KMS-11 (cell line): Measurements from ENCODE around the gene HAUS8.
A peak's percentile ranks its signal among the peaks of the same experiment; 100 is the strongest.

ENCODE experiments used
- H2AFZ ChIP-seq: fragments of 200-600 bp; sonication (generic); 2 replicates; pipeline ENCODE4 v1.6.1; 2016; ENCODE audit warnings: antibody characterized with exemption, mixed run types, low read depth
- H3K27ac ChIP-seq: fragments of 200-600 bp; sonication (generic); 2 replicates; pipeline ENCODE4 v1.6.1; 2016; ENCODE audit warnings: mild to moderate bottlenecking, mixed run types
- H3K27me3 ChIP-seq: fragments of 200-600 bp; sonication (generic); 2 replicates; pipeline ENCODE4 v1.6.1; 2017; ENCODE audit warnings: mild to moderate bottlenecking, low read depth, mixed run types, moderate library complexity; ENCODE audit not compliant: insufficient read depth
- H3K36me3 ChIP-seq: fragments of 200-600 bp; sonication (generic); 2 replicates; pipeline ENCODE4 v1.6.1; 2017; ENCODE audit warnings: mild to moderate bottlenecking, mixed run types; ENCODE audit not compliant: insufficient read depth
- H3K4me1 ChIP-seq: fragments of 200-600 bp; sonication (generic); 2 replicates; pipeline ENCODE4 v1.6.1; 2016; ENCODE audit warnings: mild to moderate bottlenecking, low read depth, mixed run types; ENCODE audit not compliant: poor library complexity, severe bottlenecking
- H3K4me2 ChIP-seq: fragments of 200-600 bp; sonication (generic); 2 replicates; pipeline ENCODE4 v1.7.0; 2016; ENCODE audit warnings: mild to moderate bottlenecking, mixed run types
- H3K4me3 ChIP-seq: fragments of 200-600 bp; sonication (generic); IDR thresholded peaks from 2 replicates; pipeline ENCODE4 v1.6.1; 2017; ENCODE audit warnings: low read depth, low read length, mixed read lengths; ENCODE audit not compliant: insufficient read depth
- H3K79me2 ChIP-seq: fragments of 200-600 bp; sonication (generic); 2 replicates; pipeline ENCODE4 v1.6.1; 2016; ENCODE audit warnings: low read depth, mixed run types; ENCODE audit not compliant: insufficient read depth
- H3K9ac ChIP-seq: fragments of 200-600 bp; sonication (generic); 2 replicates; pipeline ENCODE4 v1.6.1; 2016; ENCODE audit warnings: mild to moderate bottlenecking, mixed run types
- H4K20me1 ChIP-seq: fragments of 200-600 bp; sonication (generic); 2 replicates; pipeline ENCODE4 v1.6.1; 2016; ENCODE audit warnings: mild to moderate bottlenecking, mixed run types; ENCODE audit not compliant: insufficient read depth
- TF ChIP-seq, protein P1 (sequence below): fragments of 200-600 bp; sonication (generic); conservative IDR thresholded peaks from 2 replicates; pipeline ENCODE4 v1.6.1; 2017; ENCODE audit warnings: low read depth, mild to moderate bottlenecking, antibody characterized with exemption, low read length, moderate library complexity, mixed read lengths

Gene HAUS8

DNA sequence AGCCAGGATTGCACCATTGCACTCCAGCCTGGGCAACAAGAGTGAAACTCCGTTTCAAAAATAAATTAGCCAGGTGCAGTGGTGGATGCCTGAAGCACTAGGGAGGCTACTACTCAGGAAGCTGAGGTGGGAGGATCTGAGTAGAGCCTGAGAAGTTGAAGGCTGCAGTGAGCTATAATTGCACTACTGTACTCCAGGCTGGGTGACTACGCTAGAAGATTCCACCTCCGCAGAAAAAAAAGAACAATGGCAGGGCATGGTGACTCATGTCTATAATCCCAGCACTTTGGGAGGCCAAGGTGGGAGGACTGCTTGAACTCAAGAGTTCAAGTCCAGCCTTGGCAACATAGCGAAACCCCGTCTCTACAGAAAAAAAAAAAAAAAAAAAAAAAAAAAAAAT, 20.5 kb downstream of the HAUS8 start:
- Histone ChIP-seq H3K36me3 (no peaks in the 10 kb centered on the region; the same call in 1 of the 2 replicates), H3K27me3 (no peaks in the 10 kb centered on the region), H3K4me1 (no peaks in the 10 kb centered on the region), H3K4me2 (no peak overlapping the region), H3K79me2 (no peaks in the 10 kb centered on the region), H2AFZ (no peak overlapping the region), H3K9ac (no peak overlapping the region), H3K27ac (no peak overlapping the region), H3K4me3 (no peak overlapping the region), H4K20me1 (no peaks in the 10 kb centered on the region)
- TF ChIP-seq, protein P1, sequence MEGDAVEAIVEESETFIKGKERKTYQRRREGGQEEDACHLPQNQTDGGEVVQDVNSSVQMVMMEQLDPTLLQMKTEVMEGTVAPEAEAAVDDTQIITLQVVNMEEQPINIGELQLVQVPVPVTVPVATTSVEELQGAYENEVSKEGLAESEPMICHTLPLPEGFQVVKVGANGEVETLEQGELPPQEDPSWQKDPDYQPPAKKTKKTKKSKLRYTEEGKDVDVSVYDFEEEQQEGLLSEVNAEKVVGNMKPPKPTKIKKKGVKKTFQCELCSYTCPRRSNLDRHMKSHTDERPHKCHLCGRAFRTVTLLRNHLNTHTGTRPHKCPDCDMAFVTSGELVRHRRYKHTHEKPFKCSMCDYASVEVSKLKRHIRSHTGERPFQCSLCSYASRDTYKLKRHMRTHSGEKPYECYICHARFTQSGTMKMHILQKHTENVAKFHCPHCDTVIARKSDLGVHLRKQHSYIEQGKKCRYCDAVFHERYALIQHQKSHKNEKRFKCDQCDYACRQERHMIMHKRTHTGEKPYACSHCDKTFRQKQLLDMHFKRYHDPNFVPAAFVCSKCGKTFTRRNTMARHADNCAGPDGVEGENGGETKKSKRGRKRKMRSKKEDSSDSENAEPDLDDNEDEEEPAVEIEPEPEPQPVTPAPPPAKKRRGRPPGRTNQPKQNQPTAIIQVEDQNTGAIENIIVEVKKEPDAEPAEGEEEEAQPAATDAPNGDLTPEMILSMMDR = no peak

DNA sequence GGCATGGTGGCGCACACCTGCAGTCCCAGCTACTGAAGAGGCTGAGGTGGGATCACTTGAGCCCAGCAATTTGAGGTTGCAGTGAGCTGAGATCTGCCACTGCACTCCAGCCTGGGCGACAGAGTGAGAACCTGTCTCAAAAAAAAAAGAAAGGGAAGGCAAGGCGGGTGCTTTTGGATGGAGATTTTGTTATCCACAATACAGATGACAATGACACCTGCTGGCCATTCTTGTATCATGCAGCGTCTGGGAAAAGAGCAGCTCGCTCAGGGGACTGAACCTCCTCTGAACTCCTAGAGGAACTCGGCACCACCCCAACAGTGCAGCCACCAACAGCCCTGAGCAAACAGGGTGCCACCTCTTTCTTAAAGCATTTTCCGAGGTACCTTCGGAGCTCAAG, 22.8 kb downstream of the HAUS8 start:
- TF ChIP-seq, protein P1 = peak; percentile 70
- Histone ChIP-seq H3K4me2 (no peak overlapping the region), H4K20me1 (no peaks in the 10 kb centered on the region), H3K4me1 (no peaks in the 10 kb centered on the region), H3K9ac (no peak overlapping the region), H3K36me3 (no peaks in the 10 kb centered on the region; the same call in 1 of the 2 replicates), H3K4me3 (no peak overlapping the region), H2AFZ (no peak overlapping the region), H3K27ac (no peak overlapping the region), H3K27me3 (no peaks in the 10 kb centered on the region), H3K79me2 (no peaks in the 10 kb centered on the region)

DNA sequence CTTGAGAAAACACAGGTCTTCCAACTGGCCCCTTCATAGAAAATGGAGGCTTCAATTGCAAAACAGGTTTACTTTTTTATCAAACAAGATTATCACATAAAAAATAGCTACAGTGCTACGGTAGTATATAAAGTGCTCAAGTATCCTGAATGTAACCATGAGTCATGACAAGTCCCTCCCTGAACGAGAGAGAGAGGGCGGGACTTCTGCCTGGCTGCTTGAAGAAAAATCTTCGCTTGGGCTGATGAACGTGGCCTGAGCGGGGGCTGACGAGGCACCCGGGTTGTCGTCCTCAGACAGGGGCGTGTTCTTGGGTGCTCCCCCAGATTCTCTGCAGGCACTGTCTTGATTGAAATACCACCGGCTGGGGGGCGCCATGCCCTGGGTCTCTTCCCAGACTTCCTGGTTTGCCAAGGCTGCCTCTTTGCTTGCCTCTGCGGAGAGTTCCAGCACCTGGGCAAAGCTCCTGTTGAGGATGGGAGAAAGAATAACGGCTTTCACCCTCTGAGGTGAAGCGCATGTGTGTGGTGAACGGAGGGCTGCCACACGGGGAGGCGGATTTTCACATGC, 25.5 kb downstream of the HAUS8 start:
- TF ChIP-seq, protein P1 = no peak
- Histone ChIP-seq H3K4me1 (no peaks in the 10 kb centered on the region), H3K36me3 (no peaks in the 10 kb centered on the region; the same call in 1 of the 2 replicates), H3K4me3 (no peak overlapping the region), H3K4me2 (no peak overlapping the region), H3K79me2 (no peaks in the 10 kb centered on the region), H4K20me1 (no peaks in the 10 kb centered on the region), H3K27me3 (no peaks in the 10 kb centered on the region), H3K27ac (no peak overlapping the region), H2AFZ (no peak overlapping the region), H3K9ac (no peak overlapping the region)

DNA sequence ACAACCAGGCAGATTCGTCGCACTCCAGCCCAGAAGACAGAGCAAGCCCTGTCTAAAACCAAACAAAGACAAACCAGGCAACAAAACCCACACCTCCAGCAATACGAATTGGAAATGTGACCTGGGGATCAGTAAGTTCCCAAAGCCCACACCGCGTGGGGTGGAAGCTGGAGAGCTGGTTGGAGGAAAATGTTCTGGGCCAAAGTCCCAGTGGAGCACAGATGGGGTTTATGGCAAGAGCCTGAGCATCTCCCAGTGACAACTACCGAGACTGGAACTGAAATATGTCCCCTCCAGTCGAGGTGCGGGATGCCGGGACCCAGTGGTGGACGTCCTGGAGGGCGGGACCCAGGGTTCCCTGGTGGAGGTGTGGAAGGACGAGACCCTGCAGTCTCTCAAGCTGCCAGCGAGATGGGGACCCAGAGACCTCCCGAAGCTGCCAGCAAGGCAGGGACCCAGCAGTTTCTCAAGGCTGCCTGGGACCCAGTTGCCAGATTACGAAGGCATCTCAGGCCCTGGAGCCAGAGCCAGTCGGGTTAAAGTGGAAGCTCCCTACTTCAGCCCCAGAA, 26.3 kb downstream of the HAUS8 start:
- TF ChIP-seq, protein P1 = no peak
- H3K4me2 ChIP-seq = no peak overlapping the region
- H2AFZ ChIP-seq = no peak overlapping the region

More for the DNA sequence above, 26.3 kb downstream of the HAUS8 start:
- H3K27me3 ChIP-seq = no peaks in the 10 kb centered on the region
- H3K9ac ChIP-seq = no peak overlapping the region
- H3K4me1 ChIP-seq = no peaks in the 10 kb centered on the region
- no peaks in the 10 kb centered on the region; the same call in 1 of the 2 replicates for H3K36me3 ChIP-seq
- no peaks in the 10 kb centered on the region for H3K79me2 ChIP-seq
- H3K27ac ChIP-seq = no peak overlapping the region
- H3K4me3 ChIP-seq = no peak overlapping the region
- no peaks in the 10 kb centered on the region for H4K20me1 ChIP-seq
